Thymus (tissue), 14 donors: ENCODE data around the gene C12orf76. TPM values are rescaled to one million over a fixed set of nuclear protein-coding genes. Genes with fewer than 3 reads are reported as not detected.
"Not testable (repeated sequence)": the region's sequence is repeated elsewhere in the genome, so short reads cannot be mapped to it uniquely, and the experiment has no call there.

Source experiments
- DNase-seq, 9 donors: peaks; one replicate each; pipeline ENCODE4 v3.0.0-alpha.2; 2013; ENCODE audit warnings: low spot score in 9 of 9, low read depth in 6 of 9, missing footprints in 1 of 9
- H3K27ac ChIP-seq, 2 donors: one replicate each; pipeline ENCODE4 v1.5.1; 2013; ENCODE audit warnings: control low read depth in 1 of 2, low read depth in 1 of 2, low read length in 1 of 2, mild to moderate bottlenecking in 1 of 2, moderate library complexity in 1 of 2
- H3K27me3 ChIP-seq, 2 donors: one replicate each; pipeline ENCODE4 v1.5.1; 2013; ENCODE audit warnings: low read length in 1 of 2; ENCODE audit not compliant: control insufficient read depth in 2 of 2, insufficient read depth in 1 of 2
- H3K36me3 ChIP-seq, 2 donors: one replicate each; pipeline ENCODE4 v1.5.1; 2013; ENCODE audit warnings: low read length in 1 of 2, mild to moderate bottlenecking in 1 of 2, moderate library complexity in 1 of 2; ENCODE audit not compliant: control insufficient read depth in 2 of 2, insufficient read depth in 2 of 2
- H3K4me1 ChIP-seq, 2 donors: one replicate each; pipeline ENCODE4 v1.5.1; 2013; ENCODE audit warnings: low read length in 2 of 2; ENCODE audit not compliant: control insufficient read depth in 2 of 2, insufficient read depth in 2 of 2
- H3K4me3 ChIP-seq, 2 donors: one replicate each; pipeline ENCODE4 v1.5.1; 2013; ENCODE audit warnings: low read length in 2 of 2, control low read depth in 1 of 2, mild to moderate bottlenecking in 1 of 2
- H3K9me3 ChIP-seq, 2 donors: one replicate each; pipeline ENCODE4 v1.5.1; 2013; ENCODE audit warnings: low read length in 1 of 2, mild to moderate bottlenecking in 1 of 2; ENCODE audit not compliant: control insufficient read depth in 2 of 2, insufficient read depth in 1 of 2
- WGBS: extraction: QIAGEN DNeasy Blood & Tissue Kit; methylation state at CpG from one replicate; pipeline ENCODE4 v1.1.7; 2013; 5-methylcytosine and 5-hydroxymethylcytosine counted together
- long read RNA-seq, 10 donors: transcript quantifications; one replicate each; lab custom pipeline, GENCODE V29; 2026
- polyA plus RNA-seq: library from polyadenylated mRNA; stranded (reverse); fragments of 200-250 nt; gene quantifications from one replicate; pipeline ENCODE4 v1.2.3, GENCODE V29; 2013
- total RNA-seq: library from RNA; stranded (reverse); fragments of 120-200 nt; gene quantifications from one replicate; pipeline ENCODE4 v1.2.4, GENCODE V29; 2013
- donor health status: healthy.

Gene C12orf76
- total RNA-seq (16.6 TPM), polyA plus RNA-seq (21.5 TPM)
- long read RNA-seq, donor 1, result 0 reads
- long read RNA-seq, donor 2, result 0 reads
- long read RNA-seq, donor 3, transcript C12orf76-203 (2 exons, 1,755 nt), result major isoform, 16 of 22 reads
- long read RNA-seq, donor 3, partial matches to known transcripts, result 6 of 22 reads
- long read RNA-seq, donor 3, other reads (novel, unspliced or antisense), result 0 of 22 reads
- long read RNA-seq, donor 4, partial matches to known transcripts, result 0 of 4 reads
- long read RNA-seq, donor 4, other reads (novel, unspliced or antisense), result 0 of 4 reads
- long read RNA-seq, donor 5, transcript C12orf76-203 (2 exons, 1,755 nt), result major isoform, 13 of 29 reads
- long read RNA-seq, donor 5, partial matches to known transcripts, result 11 of 29 reads
- long read RNA-seq, donor 5, other reads (novel, unspliced or antisense), result 0 of 29 reads
- long read RNA-seq, donor 6, transcript C12orf76-203 (2 exons, 1,755 nt), result major isoform, 6 of 6 reads
- long read RNA-seq, donor 6, partial matches to known transcripts, result 0 of 6 reads
- long read RNA-seq, donor 6, other reads (novel, unspliced or antisense), result 0 of 6 reads
- long read RNA-seq, donor 7, transcript C12orf76-203 (2 exons, 1,755 nt), result major isoform, 5 of 12 reads
- long read RNA-seq, donor 7, partial matches to known transcripts, result 7 of 12 reads
- long read RNA-seq, donor 7, other reads (novel, unspliced or antisense), result 0 of 12 reads
- long read RNA-seq, donor 8, partial matches to known transcripts, result 5 of 10 reads
- long read RNA-seq, donor 8, other reads (novel, unspliced or antisense), result 0 of 10 reads
- long read RNA-seq, donor 9, transcript C12orf76-203 (2 exons, 1,755 nt), result major isoform, 7 of 8 reads
- long read RNA-seq, donor 9, partial matches to known transcripts, result 0 of 8 reads
- long read RNA-seq, donor 9, other reads (novel, unspliced or antisense), result 0 of 8 reads
- long read RNA-seq, donor 10, transcript C12orf76-203 (2 exons, 1,755 nt), result major isoform, 5 of 12 reads
- long read RNA-seq, donor 10, partial matches to known transcripts, result 6 of 12 reads
- long read RNA-seq, donor 10, other reads (novel, unspliced or antisense), result 0 of 12 reads

DNA sequence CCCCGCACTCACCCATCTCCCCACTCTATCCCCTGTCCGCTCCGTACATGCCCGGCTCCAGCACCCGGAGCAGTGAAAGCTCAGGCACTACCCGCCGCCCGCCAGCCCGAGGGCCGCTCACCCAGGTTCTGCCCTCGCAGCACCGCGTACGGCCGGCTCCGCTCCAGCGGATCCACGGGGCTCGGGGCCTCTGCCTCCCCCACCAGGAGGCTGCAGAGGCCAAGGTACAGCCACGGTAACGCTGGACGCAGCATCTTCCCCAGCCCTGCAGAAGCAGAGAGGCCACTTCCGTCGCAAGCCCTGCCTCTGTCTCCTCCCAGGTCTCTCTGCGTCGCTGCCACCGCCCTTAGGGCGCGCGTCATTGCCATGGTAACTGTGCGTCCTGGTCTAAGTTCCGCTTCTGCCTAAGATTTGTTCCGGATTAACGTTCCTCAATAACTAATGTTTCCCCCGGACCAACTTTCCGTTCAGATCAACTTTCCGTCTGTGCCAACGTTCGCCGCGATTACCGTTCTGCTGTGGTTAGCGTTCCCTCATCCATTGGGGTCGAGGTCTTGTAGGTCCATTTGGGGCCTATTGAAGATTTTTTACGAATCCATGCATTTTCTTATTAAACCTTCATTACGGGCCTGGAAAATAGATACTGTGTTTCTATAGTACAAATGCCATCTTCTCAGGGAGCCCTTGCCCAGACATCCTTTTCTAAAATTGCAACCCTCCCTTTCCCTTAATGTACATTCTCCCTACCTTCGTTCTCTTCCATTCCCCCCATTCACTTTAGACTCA, at the start of gene C12orf76:
TSS of gene C12orf76 (minus strand) at position 281 of the 786 bp plus-strand sequence. CDS start at position 254, 27 bp downstream.
- no peaks in the 10 kb centered on the region for H3K36me3 ChIP-seq
- H3K27ac ChIP-seq, result peak within 1 kb of the TSS; percentile 56 to 76
- H3K4me3 ChIP-seq, result peak within 1 kb of the TSS; percentile 70 to 89
- no peaks in the 10 kb centered on the region for H3K9me3 ChIP-seq
- H3K4me1 ChIP-seq, result peaks cover 8 to 13% of the 10 kb centered on the region in 2 donors
- H3K27me3 ChIP-seq, result no peaks in the 10 kb centered on the region
- DNase-seq, result peak; percentile 81 to 95 (median 90)
- WGBS, result 2% methylated on average over 47 of the region's 47 CpGs

DNA sequence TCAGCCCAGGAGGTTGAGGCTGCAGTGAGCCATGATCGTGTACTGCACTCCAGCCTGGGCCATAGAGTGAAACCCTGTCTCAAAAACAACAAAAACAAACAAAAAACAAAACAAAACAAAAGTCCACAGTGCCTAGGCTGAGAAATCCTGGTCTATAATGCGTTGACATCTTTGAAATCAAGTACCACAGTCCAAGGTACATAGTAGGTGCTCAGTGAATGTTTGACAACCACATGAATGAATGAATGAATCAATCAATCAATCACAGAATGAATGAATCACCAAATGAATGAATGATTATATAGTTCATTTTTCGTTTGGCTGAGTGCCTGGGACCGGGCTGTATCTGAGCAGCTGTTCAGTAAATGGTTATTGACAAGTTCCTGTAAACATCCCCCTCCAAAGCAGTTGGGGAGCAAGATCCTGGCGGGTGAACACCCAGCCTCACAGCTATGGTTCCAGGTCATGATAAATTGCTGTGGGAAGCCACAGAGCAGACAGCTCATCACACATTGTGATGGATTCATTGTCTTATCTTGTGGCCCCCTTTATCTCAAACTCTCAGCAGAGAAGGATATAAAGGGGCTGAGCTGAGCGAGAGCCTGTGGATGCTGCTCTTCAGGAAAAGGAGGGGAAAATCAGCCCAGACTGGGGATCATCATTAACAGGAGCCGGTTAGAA, 45.4 kb upstream of the C12orf76 start:
- Histone ChIP-seq H3K9me3 (no peaks in the 10 kb centered on the region), H3K27me3 (no peaks in the 10 kb centered on the region), H3K27ac (no peak overlapping the region), H3K4me1 (no peaks in the 10 kb centered on the region), H3K4me3 (no peak overlapping the region), H3K36me3 (no peaks in the 10 kb centered on the region)
- DNase-seq, result no peak
- WGBS, result 72% methylated on average over 7 of the region's 7 CpGs

GRCh38 chr12:110091136-110091711, 42.9 kb upstream of the C12orf76 start:
- H3K9me3 ChIP-seq, result no peaks in the 10 kb centered on the region
- H3K36me3 ChIP-seq, result no peaks in the 10 kb centered on the region
- no peak for DNase-seq
- H3K27ac ChIP-seq, result no peak overlapping the region
- no peak overlapping the region for H3K4me3 ChIP-seq
- WGBS, result 78% methylated on average over 3 of the region's 3 CpGs
- no peaks in the 10 kb centered on the region for H3K4me1 ChIP-seq
- no peaks in the 10 kb centered on the region for H3K27me3 ChIP-seq

DNA sequence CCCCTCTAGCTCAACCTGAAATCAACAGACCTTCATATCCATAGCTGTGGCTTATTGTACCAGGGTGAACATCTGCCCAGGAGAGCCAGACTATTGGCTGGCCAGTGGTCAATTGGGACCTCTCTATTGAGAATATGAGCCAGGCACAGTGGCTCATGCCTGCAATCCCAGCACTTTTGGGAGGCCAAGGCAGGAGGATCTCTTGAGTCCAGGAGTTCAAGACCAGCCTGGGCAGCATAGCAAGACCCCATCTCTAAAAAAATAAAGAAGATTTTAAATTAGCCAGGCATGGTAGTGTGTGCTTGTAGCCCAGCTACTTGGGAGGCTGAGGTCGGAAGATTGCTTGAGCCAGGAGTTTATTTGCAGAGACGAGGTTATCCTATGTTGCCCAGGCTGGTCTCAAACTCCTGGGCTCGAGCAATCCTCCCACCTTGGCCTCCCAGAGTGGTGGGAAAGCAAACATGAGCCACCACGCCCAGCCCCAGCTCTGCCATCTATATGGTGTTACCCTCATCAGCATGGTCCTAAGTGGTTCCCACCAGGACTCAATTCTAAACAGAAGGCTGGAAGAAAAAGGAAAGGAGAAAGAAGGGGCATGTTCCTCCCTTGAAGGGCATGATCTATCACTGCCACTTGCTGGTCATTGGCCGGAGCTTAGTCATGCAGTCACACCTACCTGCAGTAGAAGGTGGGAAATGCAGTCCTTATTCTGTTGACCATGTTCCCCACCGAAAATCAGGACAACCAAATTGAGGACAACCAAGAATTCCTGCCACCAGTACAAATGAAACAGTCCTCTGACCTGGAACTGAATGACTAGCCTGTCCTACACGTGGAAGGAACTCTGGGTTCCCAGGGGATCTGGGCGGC, 42.2 kb upstream of the C12orf76 start:
- no peak for DNase-seq
- WGBS, result 94% methylated on average over 8 of the region's 8 CpGs
- Histone ChIP-seq H3K4me1 (no peaks in the 10 kb centered on the region), H3K4me3 (no peak overlapping the region), H3K27ac (no peak overlapping the region), H3K36me3 (no peaks in the 10 kb centered on the region), H3K9me3 (no peaks in the 10 kb centered on the region), H3K27me3 (no peaks in the 10 kb centered on the region)

GRCh38 chr12:110088936-110089335, 40.6 kb upstream of the C12orf76 start:
- 92% methylated on average over 5 of the region's 5 CpGs for WGBS

GRCh38 chr12:110088216-110088615, 39.9 kb upstream of the C12orf76 start:
- 29% methylated on average over 6 of the region's 6 CpGs for WGBS
- H3K4me1 ChIP-seq, H3K36me3 ChIP-seq, H3K27me3 ChIP-seq, H3K4me3 ChIP-seq, DNase-seq, H3K9me3 ChIP-seq, H3K27ac ChIP-seq: not testable (repeated sequence)

More at GRCh38 chr12:110088936-110089335, 40.6 kb upstream of the C12orf76 start:
- Histone ChIP-seq H3K27me3 (no peaks in the 10 kb centered on the region), H3K4me3 (no peak overlapping the region), H3K36me3 (no peaks in the 10 kb centered on the region), H3K4me1 (no peaks in the 10 kb centered on the region), H3K9me3 (no peaks in the 10 kb centered on the region), H3K27ac (no peak overlapping the region)
- DNase-seq, result no peak

GRCh38 chr12:110084314-110085015, 36.1 kb upstream of the C12orf76 start:
- no peak for DNase-seq
- no peak overlapping the region for H3K27ac ChIP-seq
- H3K4me1 ChIP-seq, result peaks cover 2 to 7% of the 10 kb centered on the region in 2 donors
- peaks cover 0 to 4% of the 10 kb centered on the region in 2 donors for H3K9me3 ChIP-seq
- no peaks in the 10 kb centered on the region for H3K36me3 ChIP-seq
- H3K27me3 ChIP-seq, result no peaks in the 10 kb centered on the region
- 96% methylated on average over 4 of the region's 4 CpGs for WGBS
- no peak overlapping the region for H3K4me3 ChIP-seq
